NCI-H345 treated with DMSO at 0.1 percent for 48 hours (cell line): ENCODE measurements around the gene TCFL5.

Experiments
- DNase-seq: peaks from one replicate; lab custom pipeline; 2025; ENCODE audit not compliant: unreplicated experiment; lab: John Stamatoyannopoulos, UW

The TCFL5 gene

DNA sequence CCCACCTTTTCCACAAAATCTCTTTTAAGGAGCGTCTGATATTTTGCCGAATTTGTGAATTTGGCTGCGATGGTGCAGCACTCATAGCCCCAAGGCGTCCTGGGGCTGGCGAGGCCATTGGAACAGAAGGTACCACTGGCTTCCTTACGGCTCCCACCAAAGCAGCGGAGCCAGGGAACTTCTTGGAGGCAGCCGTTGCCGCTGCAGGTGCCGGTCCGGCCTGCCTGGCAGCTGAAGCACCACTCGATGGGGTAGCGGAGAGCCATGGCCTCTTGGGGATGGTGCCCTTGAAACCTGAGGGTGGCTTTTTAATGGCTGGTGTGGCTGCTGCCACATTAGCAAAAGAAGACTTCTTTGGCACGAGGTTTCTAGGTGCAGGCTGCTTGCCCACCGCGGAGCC is 34.9 kb upstream of the TCFL5 start:
- DNase-seq: peak; percentile 63

DNA sequence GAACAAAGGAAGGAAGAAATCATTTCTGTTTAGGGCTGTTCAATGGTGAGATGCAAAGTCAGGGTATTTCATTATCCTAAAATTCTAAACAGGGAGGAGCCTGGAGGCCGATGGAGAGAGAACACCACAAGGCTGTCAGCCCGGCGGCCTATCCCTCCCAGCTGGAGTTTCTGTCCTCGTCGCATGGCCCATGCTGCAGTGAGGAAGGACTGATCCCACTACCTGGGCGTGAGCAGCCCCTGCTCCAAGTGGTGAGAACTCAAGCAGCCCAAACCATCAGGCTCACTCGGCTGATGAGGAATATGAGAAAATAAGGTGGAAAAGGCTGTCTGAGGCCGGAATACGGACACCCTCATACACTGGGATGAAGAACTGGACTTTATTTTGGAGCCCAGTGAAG is 33.9 kb upstream of the TCFL5 start:
- no peak for DNase-seq

DNA sequence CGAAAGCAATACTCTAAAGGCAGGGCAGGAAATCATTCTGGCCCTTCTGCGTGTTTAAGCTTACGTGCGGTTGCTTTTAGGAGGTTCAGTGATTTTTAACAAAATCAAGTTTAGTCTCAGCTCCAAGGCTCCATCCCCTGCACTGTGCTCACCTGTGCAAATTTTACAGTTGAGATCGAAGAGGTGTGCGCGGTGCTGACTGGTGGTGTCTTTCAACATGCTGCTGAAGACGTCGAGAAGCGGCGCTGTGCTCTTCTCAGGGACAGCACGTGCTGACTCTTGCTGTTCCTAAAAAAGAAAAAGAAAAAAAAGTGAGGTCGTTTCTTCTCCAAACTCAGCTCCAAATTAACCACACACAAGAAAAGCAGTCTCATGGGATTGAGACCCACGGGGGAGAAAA is 32.6 kb upstream of the TCFL5 start:
- DNase-seq: no peak

DNA sequence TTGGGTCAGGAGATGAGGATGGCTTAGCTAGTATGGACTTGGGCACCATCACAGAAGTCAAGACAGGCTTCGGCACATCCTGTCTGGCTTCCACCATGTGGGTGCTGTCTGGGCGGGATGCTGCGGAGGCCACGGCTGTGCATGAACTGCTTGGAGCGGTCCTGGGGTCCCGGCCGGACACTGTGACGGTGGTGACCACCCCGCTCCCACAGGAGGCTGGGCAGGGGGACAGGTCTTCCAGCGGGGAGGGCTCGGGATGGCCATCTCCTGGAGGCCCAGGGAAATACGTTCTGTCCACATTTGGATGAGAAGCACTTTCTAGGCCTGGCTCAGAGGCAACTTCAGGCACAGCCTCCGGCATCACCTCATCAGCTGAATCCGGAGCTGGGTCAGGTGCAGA is 32.1 kb upstream of the TCFL5 start:
- no peak for DNase-seq

DNA sequence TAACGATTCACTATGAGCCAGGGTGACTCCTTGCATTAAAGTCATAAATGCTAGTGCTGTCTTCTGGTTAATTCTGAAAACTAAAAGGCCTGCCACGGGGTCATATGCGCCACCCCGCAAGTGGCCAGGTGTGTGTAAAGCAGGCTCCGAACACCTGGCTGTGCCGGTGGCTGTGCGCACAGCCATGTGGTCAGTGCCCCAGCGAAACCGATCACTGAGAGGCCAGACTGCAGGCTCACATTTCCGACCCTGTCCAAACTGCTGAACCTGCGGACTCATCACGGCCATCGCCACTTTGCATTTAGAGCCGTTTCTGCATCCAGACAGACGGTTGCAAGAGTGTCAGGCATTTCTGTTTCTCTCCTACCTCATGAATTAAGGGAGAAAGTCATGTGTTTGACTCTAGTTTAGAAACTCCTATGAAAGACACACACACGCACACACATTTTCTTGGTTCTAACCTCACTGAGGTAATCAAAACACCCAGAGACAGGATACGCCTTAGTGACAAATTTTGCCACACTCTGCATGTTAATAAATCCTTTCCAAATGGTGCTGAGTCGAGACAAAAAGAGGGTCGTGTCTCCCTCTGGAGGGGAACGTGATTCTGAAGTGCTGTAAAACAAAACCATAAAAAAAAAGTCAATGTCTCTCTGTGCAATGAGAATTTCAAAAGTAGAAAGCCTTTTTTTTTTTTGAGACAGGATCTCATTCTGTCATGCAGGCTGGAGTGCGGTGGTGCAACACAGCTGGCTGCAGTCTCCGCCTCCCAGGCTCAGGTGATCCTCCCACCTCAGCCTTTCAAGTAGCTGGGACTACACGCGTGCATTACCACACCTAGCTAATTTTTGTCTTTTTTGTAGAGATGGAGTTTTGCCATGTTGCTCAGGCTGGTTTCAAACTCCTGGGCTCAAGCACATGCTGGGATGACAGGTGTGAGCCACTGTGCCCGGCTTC is 31.0 kb upstream of the TCFL5 start:
- no peak for DNase-seq

DNA sequence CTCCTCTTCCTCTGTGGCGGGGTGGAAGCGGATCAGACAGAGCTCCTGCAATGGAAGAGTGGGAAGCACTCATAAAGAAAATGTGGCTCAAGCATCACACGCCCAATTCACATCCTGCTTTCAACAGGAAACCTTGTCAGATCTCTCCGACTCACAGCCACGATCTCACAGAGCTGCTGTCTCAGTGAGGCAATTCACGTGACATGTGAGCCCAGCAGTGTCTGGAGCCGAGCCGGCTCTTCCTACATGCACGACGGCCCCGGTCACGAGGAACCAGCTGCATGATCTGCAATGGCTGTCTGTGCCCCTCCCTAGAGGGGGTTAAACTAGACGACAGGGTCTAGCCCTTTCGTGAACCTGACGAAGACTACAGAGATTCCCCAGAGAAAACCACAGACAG is 29.5 kb upstream of the TCFL5 start:
- no peak for DNase-seq

DNA sequence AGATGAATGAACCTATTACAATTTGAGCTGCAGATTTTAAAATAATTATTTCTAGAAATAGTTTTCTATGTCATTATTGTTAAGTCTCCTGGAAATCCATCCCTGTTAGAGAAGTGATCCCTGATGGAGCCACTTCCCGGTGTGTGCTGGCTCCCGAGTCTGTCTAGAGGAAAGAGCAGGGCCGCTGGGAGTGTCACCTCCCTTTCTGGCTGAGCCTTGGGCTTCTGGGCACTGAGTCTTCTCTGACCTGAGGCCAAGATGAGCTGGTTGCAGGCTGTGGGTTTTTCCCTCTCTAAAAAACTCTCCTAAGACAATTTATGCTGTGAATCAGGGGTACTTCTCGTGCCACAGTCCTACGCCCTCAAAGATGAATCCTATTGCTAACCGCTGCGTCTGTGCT is 28.8 kb upstream of the TCFL5 start:
- DNase-seq: no peak

DNA sequence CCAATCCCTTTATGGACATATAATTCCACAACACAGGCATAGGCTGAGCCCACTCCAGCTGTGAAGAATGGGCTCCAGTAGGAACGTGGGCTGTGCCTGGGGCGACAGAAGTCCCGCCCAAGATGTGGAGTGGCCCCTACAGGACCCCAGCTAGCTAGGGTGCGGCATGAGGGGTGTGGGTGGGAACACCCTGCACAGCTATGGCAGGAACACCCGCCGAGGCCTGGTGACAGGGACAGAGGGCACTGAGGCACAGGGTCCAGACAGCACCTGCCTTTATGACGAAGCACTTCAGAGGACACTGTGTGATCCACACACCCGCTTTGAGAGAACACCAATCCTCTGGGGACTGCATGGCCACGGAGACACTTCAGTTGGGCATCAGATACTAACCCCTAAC is 28.2 kb upstream of the TCFL5 start:
- no peak for DNase-seq

DNA sequence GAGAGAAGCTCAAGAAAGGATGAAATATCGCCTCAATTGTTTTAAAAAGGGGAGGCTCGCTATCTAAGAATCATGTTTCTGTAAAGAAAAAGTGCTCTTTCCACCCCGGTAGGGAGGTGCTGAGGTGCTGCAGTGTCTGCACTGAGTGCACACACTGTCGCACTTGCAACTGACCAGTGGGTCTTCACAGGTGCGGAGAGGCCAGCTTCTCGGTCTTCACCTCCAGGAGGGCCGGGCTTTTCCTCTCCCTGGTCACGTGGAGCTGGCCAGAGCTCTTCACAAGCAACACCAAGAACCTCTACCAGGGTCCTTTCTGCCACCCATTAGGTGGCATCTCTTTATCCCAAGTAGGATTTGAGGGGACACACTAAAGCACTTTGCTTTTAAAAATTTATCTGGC is 27.8 kb upstream of the TCFL5 start:
- no peak for DNase-seq

DNA sequence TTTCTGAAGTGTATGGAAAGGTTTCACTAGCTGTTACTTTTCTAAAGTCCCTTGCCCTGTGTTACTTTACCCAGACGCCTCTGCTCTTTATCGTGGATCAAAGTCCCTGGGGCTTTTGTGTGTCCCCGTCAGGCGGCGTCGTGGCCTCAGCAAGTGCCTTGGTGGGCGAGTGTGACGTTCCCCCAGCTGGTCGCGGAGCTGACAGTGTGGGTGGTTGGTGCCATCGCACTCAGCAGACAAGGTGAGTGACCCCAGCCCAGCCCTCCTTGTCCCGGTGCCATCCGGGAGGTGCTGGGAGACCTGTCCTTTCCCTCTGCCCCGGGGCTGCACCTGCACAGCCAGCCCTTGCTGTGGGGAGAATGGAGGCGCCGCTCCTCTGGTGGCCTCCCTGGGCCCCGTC is 27.3 kb upstream of the TCFL5 start:
- DNase-seq: no peak

DNA sequence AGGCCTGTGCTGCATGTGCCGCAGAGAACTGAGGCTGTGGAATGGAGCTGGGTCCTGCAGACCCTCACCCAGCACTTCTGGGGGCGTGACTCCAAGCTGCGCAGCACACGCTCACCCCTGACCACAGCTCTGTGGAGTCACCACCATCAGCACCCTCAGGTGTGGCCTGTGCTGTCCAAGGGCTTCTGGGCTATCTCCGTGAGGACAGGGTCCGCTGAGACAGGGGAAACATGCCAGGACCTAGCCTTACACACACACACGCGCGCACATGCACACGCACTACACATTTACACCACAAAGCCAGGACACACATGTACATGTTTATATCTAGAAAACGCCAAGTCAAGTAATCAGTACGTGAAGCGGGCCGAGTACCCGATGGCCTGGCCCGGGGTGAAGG is 26.8 kb upstream of the TCFL5 start:
- DNase-seq: no peak

DNA sequence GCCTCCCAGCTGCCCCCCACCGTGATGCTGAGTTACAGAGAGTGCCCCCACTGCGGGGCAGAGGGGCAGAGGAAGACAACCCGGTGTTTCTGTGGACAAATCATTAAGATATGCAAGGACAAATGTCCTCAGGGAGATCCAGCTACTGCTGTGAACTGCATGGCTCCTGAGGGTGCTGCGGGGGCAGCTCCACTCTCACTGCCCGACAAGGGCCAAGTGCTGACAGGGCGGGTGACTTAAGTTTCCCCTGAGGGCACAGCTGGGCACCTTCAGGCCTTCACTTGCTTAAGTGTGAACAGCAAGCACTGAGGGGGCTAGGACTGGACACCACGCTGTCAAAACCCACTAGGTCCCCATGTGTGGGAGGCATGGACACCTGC is 26.2 kb upstream of the TCFL5 start:
- no peak for DNase-seq

DNA sequence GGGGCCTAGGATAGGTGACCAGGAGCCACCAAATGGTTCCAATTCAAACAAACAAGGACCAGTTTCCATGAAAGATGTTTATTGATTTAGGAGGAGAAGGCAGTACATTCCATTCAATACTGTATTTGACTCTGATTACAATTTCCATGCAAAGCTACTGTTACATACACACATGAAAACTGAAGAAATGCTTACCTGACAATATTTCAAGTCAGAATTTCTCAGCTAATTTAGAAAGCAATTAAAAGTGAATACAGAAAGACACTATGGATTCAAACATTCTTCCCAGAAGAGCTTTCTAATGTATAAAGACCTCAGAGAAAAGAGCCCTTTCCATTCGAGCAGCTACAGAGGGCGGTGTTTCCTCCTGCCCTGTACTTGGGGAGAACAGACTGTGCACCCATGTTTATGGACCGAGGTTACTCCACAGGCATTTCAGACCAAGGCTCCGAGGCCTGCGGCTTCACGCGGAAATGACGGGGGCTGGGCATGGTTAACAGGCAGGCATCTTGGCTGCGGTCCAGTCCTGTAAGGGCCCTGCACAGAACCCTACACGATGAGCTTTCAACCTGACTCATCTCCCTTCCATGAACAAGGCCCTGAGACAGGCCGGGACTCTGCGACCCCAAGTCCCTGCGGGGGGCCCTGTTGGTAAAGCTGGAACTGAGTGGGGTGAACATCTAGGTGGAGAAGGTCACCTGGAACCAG is 25.7 kb upstream of the TCFL5 start:
- DNase-seq: peak; percentile 77

DNA sequence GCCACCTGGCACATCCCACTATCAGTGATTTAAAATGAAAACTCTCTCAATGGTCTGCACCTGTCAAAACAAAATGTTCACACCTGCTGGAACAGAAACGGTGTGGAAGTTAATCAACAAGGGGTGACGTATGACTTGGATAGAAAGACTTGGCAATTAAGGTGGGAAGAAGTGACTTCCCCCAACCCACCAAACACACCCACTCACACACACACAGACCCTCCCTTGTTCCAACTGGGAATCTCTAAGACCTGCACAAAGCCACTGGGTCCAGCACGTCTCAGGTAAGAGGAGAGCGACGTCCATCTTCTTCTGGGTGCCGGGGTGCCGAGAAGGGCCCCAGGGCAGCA is 25.1 kb upstream of the TCFL5 start:
- peak; percentile 70 for DNase-seq

DNA sequence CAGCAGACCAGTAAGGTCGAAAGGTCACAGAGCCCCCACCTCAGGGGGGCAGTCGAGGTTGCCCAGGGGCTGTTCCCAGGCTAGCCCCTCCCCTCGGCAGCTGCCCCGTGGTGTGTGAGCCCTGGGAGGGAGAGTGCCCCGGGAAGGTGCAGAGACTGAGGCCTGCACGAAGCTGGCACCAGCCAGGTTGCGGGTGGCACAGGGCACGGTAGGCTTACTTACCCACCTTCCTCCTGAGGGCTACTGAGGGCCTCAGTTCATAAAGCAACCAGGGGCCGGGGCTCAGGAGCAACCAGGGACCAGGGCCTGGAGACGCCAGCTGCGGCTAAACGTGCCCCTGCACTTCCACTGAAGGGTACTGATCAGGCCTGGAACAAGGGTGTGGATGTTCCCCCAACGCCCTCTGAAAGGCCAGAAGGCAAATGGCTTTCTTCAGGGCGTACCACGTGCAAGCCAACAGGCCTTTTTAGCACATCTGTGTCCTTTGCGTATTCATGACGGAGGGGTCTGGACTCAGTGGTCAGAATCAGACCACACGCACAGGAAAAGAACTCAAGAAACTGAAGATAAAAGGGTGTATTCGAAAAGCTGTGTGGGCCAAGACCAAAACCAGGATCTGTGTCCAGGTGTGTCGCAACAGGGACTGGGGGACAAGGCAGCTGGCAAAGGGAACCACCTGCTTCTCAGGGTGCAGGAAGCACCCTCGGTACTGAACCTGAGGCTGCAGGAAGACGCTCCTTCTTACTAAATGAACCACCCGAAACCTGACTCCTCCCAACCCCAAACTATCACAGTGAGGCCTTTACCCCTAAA is 24.5 kb upstream of the TCFL5 start:
- DNase-seq: no peak

DNA sequence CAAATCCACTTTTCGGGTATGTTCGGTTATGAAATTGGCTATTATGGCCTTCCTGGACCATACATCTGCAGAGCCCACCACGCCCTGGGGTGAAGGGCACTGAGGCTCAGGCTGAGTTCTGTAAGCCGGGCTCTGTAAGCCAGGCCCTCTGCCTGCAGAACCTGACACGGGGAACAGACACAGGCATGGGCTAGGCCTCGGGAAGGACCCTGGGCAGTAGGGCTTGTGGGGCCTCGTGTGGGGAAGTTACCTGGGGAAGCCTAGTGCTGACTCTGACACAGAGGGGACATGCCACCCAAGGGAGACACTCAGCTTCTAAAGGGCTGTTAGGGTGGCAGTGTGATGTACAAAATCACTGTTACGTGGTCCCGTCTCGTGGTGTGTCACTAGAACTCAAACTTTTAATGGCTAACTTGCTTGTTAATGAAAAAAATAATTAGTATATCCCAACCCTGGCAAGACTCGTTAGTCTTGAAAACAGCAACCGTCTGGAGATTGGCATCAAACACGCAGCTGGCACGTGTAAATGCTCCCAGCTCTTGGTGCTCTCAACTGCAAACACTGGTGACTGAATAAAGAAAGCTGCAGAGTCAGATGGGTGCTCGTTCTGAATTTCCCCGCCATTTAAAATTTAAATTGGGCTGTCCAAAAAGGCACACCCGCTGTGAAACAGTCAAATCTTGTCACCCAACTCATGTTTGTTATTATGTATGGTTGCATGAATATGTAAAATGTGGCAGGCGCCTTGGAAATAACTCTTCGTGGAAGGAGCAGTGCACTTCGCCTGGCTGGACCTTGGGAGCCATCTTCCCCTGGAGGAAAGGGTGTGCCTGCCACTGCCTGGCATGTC is 23.6 kb upstream of the TCFL5 start:
- no peak for DNase-seq

DNA sequence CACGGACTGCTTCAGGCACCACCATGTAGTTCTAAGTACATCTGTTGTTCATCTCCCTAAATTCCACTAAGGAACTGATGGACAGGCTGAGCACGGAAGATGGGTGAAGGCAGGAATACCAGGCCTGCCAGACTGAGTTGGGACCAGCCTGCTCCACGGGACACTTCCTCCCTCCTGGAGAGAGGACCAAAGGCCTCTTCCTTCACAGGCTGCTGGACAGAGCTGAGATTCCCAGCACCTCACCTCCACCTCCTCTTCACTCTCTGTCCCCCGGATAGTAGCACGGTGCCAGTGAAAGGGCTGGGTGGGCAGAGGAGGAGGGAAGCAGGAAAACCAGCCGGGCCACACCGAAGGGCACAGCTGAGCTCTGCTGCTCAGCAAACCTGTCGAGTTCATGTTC is 22.9 kb upstream of the TCFL5 start:
- no peak for DNase-seq

DNA sequence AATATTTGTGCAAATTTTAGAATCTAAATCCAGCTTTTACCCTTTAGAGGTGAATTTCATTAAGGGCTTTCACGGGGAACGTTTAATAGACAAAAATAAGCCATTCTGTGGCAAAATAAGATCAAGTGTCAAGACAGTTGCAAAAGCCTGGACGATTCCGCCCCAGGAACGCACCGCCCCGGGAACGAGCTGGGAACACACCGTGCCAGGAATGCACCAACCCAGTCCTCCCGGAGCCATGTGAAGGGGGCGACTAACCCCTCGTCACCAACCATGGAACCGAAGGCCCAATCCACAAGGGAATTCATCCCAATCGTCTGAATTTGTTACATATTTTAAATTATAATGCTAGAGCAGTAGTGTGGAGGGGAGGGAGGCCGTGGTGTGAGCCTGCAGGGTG is 20.8 kb upstream of the TCFL5 start:
- DNase-seq: no peak

DNA sequence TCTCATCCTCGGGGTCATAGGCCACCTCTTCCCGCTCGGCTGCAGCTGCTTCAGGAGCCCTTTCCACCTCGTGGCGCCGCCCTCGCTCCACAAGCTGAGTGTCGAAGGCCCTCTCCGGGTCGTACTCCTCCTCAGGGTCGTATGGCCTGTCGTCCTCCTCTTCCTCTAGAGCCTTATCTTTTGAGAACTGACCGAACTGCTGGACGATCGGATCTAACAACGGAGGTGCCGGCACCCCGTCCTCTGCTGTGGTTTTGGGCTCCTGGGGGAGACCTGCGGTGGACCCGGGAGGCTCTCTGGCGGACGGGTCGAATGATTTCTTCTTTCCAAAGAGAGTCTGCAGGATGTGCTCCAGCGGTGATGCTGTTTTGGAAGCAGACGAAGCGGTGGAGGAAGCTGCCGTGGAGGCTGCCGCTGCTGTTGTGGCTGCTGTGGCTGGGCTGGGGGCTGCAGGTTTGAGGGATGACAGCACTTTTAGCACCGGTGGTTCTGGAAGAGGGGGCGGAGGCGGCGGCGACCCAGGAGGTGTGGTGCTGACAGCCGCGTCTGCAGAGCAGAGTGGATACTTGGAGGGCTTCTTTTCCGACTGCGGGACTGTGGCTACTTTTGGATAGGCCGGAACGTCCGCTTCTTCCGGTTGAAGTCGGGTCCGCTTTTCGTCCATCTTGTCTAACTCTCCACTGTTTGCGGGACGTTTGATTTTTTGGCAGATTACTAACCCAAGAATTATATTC is 20.2 kb upstream of the TCFL5 start:
- DNase-seq: no peak
